Measurements from ENCODE around the gene ZEB2. TPM values are rescaled to one million over a fixed set of nuclear protein-coding genes. Genes with fewer than 3 reads are reported as not detected.
A peak's percentile ranks its signal among the peaks of the same experiment; 100 is the strongest.

Gene ZEB2
- total RNA-seq, 5 donors from 2014 or later (not counting 1 experiment from before 2014, with no cell fraction given), result 8.9 to 106 (median 23.7) TPM

- Mint-ChIP-seq H3K4me1 (peaks cover 7 to 72% (median 8%) of the 10 kb centered on the region in 3 donors), H3K9me3 (no peaks in the 10 kb centered on the region), H3K27me3 (peaks cover 33 to 48% of the 10 kb centered on the region in 2 donors), H3K27ac (peak overlapping the region in 1 of 2 donors; percentile 40), H3K36me3 (peaks cover 2% of the 10 kb centered on the region), H3K4me3 (no peak overlapping the region)
- ChIA-PET CTCF (interaction anchor here in 1 of 2 donors (0.7 to 1.2 kb wide), 2 partner anchors 126 to 178 kb away, joined by 3 to 4 read pairs; no protein-coding TSS in a partner anchor), POLR2A (interaction anchor here (0.5 to 0.8 kb wide), 4 partner anchors 10 to 171 kb away, joined by 3 to 5 read pairs (median 4); partner anchors contain the start of gene ZEB2 (in 1 of the 2))
- Histone ChIP-seq H3K36me3 (ENCODE audit: control insufficient read depth in 2 of 2, extremely low read depth in 1 of 2, insufficient read depth in 1 of 2, low read length in 1 of 2) (no peaks in the 10 kb centered on the region), H3K4me1 (ENCODE audit: control insufficient read depth in 1 of 2, extremely low read depth in 1 of 2, insufficient read depth in 2 of 2, low read length in 2 of 2) (peaks cover 0 to 43% of the 10 kb centered on the region in 2 experiments), H3K4me3 (ENCODE audit: control insufficient read depth in 1 of 2, extremely low read depth in 1 of 2, low read length in 1 of 2) (no peak overlapping the region), H3K27ac (ENCODE audit: low read length) (peak overlapping the region; percentile 78), H3K9me3 (no peaks in the 10 kb centered on the region), H3K27me3 (replicated peaks in 1 of 2; ENCODE audit: control insufficient read depth in 2 of 2, extremely low read depth in 1 of 2, insufficient read depth in 2 of 2, low read length in 1 of 2) (peaks cover 0 to 7% of the 10 kb centered on the region in 2 experiments)
- DNase-seq (no peak), ATAC-seq (replicated peaks in 1 of 4) (no peak)
- 86% methylated on average over 1 of the region's 10 CpGs for WGBS (ENCODE audit: insufficient coverage)
Observed at GRCh38 chr2:144509001-144509878, 10.7 kb downstream of the ZEB2 start.

- WGBS (ENCODE audit: insufficient coverage), result 53% methylated on average over 12 of the region's 15 CpGs
- H3K4me1 ChIP-seq (ENCODE audit: control insufficient read depth in 1 of 2, extremely low read depth in 1 of 2, insufficient read depth in 2 of 2, low read length in 2 of 2), result peaks cover 0 to 46% of the 10 kb centered on the region in 2 experiments
- POLR2A ChIA-PET, result interaction anchor here (0.5 to 1.4 kb wide), 7 partner anchors 11 to 861 kb away, joined by 3 to 9 read pairs (median 4); partner anchors contain the start of gene ZEB2 (in 1 of the 2)
- Mint-ChIP-seq H3K27me3 (peaks cover 25 to 39% of the 10 kb centered on the region in 2 donors), H3K4me1 (peaks cover 6 to 68% (median 8%) of the 10 kb centered on the region in 3 donors), H3K27ac (peak overlapping the region in 1 of 2 donors; percentile 40), H3K9me3 (no peaks in the 10 kb centered on the region), H3K36me3 (peaks cover 2% of the 10 kb centered on the region), H3K4me3 (no peak overlapping the region)
- no peaks in the 10 kb centered on the region for H3K36me3 ChIP-seq (ENCODE audit: control insufficient read depth in 2 of 2, extremely low read depth in 1 of 2, insufficient read depth in 1 of 2, low read length in 1 of 2)
- peak overlapping the region; percentile 78 for H3K27ac ChIP-seq (ENCODE audit: low read length)
- no peaks in the 10 kb centered on the region for H3K27me3 ChIP-seq (replicated peaks in 1 of 2; ENCODE audit: control insufficient read depth in 2 of 2, extremely low read depth in 1 of 2, insufficient read depth in 2 of 2, low read length in 1 of 2)
- ATAC-seq (replicated peaks in 1 of 4), result peak in 3 of 4 experiments; percentile 26 to 58 (median 38)
- peak in 11 of 35 experiments; percentile 23 to 71 (median 47) for DNase-seq
- CTCF ChIA-PET, result interaction anchor here in 1 of 2 donors (0.7 to 1.2 kb wide), 3 partner anchors 122 to 177 kb away, joined by 3 to 4 read pairs (median 4); no protein-coding TSS in a partner anchor
- H3K9me3 ChIP-seq, result no peaks in the 10 kb centered on the region
- H3K4me3 ChIP-seq (ENCODE audit: control insufficient read depth in 1 of 2, extremely low read depth in 1 of 2, low read length in 1 of 2), result no peak overlapping the region
Observed at GRCh38 chr2:144508172-144508851, 11.6 kb downstream of the ZEB2 start.

- H3K36me3 Mint-ChIP-seq, result peaks cover 2% of the 10 kb centered on the region
- H3K4me3 ChIP-seq (ENCODE audit: control insufficient read depth in 1 of 2, extremely low read depth in 1 of 2, low read length in 1 of 2), result no peak overlapping the region
- no peaks in the 10 kb centered on the region for H3K36me3 ChIP-seq (ENCODE audit: control insufficient read depth in 2 of 2, extremely low read depth in 1 of 2, insufficient read depth in 1 of 2, low read length in 1 of 2)
- 44% methylated on average over 2 of the region's 5 CpGs for WGBS (ENCODE audit: insufficient coverage)
- no peak overlapping the region for H3K27ac Mint-ChIP-seq
- no peak for ATAC-seq (replicated peaks in 1 of 4)
- H3K27me3 Mint-ChIP-seq, result peaks cover 18 to 32% of the 10 kb centered on the region in 2 donors
- H3K4me3 Mint-ChIP-seq, result no peak overlapping the region
- H3K9me3 ChIP-seq, result no peaks in the 10 kb centered on the region
- POLR2A ChIA-PET, result interaction anchor here in 1 of 2 donors (0.9 to 1.4 kb wide), 2 partner anchors 14 to 47 kb away, joined by 4 to 5 read pairs; no protein-coding TSS in a partner anchor
- H3K4me1 Mint-ChIP-seq, result peaks cover 6 to 62% (median 8%) of the 10 kb centered on the region in 3 donors
- H3K9me3 Mint-ChIP-seq, result no peaks in the 10 kb centered on the region
- H3K4me1 ChIP-seq (ENCODE audit: control insufficient read depth in 1 of 2, extremely low read depth in 1 of 2, insufficient read depth in 2 of 2, low read length in 2 of 2), result peaks cover 0 to 43% of the 10 kb centered on the region in 2 experiments
- no peaks in the 10 kb centered on the region for H3K27me3 ChIP-seq (replicated peaks in 1 of 2; ENCODE audit: control insufficient read depth in 2 of 2, extremely low read depth in 1 of 2, insufficient read depth in 2 of 2, low read length in 1 of 2)
- no peak for DNase-seq
- H3K27ac ChIP-seq (ENCODE audit: low read length), result peak overlapping the region; percentile 78
- CTCF ChIA-PET, result no interaction called here
Observed at GRCh38 chr2:144507441-144508171, 12.3 kb downstream of the ZEB2 start.

GRCh38 chr2:144505245-144505831 is 14.6 kb downstream of the ZEB2 start:
- H3K4me3 ChIP-seq (ENCODE audit: control insufficient read depth in 1 of 2, extremely low read depth in 1 of 2, low read length in 1 of 2), result no peak overlapping the region
- ATAC-seq (replicated peaks in 1 of 4) (peak; percentile 38 to 62 (median 57)), DNase-seq (peak in 13 of 35 experiments; percentile 12 to 69 (median 40))
- peaks cover 0 to 33% of the 10 kb centered on the region in 2 experiments for H3K4me1 ChIP-seq (ENCODE audit: control insufficient read depth in 1 of 2, extremely low read depth in 1 of 2, insufficient read depth in 2 of 2, low read length in 2 of 2)
- H3K36me3 Mint-ChIP-seq, result no peaks in the 10 kb centered on the region
- H3K27ac ChIP-seq (ENCODE audit: low read length), result peak overlapping the region; percentile 30
- no CpG with 5 or more reads among the region's 2 CpGs for WGBS (ENCODE audit: insufficient coverage)
- POLR2A ChIA-PET, result interaction anchor here in 1 of 2 donors (0.6 to 1.2 kb wide), 3 partner anchors 10 to 46 kb away, joined by 4 to 6 read pairs (median 5); no protein-coding TSS in a partner anchor
- H3K27me3 Mint-ChIP-seq, result peaks cover 6 to 11% of the 10 kb centered on the region in 2 donors
- no peak overlapping the region for H3K4me3 Mint-ChIP-seq
- no peaks in the 10 kb centered on the region for H3K9me3 Mint-ChIP-seq
- CTCF ChIA-PET, result no interaction called here
- H3K4me1 Mint-ChIP-seq, result peaks cover 0 to 43% (median 0%) of the 10 kb centered on the region in 3 donors
- H3K9me3 ChIP-seq, result no peaks in the 10 kb centered on the region
- no peaks in the 10 kb centered on the region for H3K36me3 ChIP-seq (ENCODE audit: control insufficient read depth in 2 of 2, extremely low read depth in 1 of 2, insufficient read depth in 1 of 2, low read length in 1 of 2)
- no peak overlapping the region for H3K27ac Mint-ChIP-seq
- H3K27me3 ChIP-seq (replicated peaks in 1 of 2; ENCODE audit: control insufficient read depth in 2 of 2, extremely low read depth in 1 of 2, insufficient read depth in 2 of 2, low read length in 1 of 2), result no peaks in the 10 kb centered on the region

GRCh38 chr2:144504218-144504641 is 15.7 kb downstream of the ZEB2 start:
- H3K4me3 Mint-ChIP-seq, result no peak overlapping the region

More at GRCh38 chr2:144504218-144504641, 15.7 kb downstream of the ZEB2 start:
- Mint-ChIP-seq H3K9me3 (no peaks in the 10 kb centered on the region), H3K27me3 (peaks cover 6 to 10% of the 10 kb centered on the region in 2 donors), H3K4me1 (peaks cover 0 to 38% (median 0%) of the 10 kb centered on the region in 3 donors), H3K36me3 (no peaks in the 10 kb centered on the region), H3K27ac (peak overlapping the region in 1 of 2 donors; percentile 60)
- Histone ChIP-seq H3K36me3 (ENCODE audit: control insufficient read depth in 2 of 2, extremely low read depth in 1 of 2, insufficient read depth in 1 of 2, low read length in 1 of 2) (no peaks in the 10 kb centered on the region), H3K27ac (ENCODE audit: low read length) (peak overlapping the region; percentile 31), H3K9me3 (no peaks in the 10 kb centered on the region), H3K4me3 (ENCODE audit: control insufficient read depth in 1 of 2, extremely low read depth in 1 of 2, low read length in 1 of 2) (no peak overlapping the region), H3K4me1 (ENCODE audit: control insufficient read depth in 1 of 2, extremely low read depth in 1 of 2, insufficient read depth in 2 of 2, low read length in 2 of 2) (peaks cover 0 to 23% of the 10 kb centered on the region in 2 experiments), H3K27me3 (replicated peaks in 1 of 2; ENCODE audit: control insufficient read depth in 2 of 2, extremely low read depth in 1 of 2, insufficient read depth in 2 of 2, low read length in 1 of 2) (no peaks in the 10 kb centered on the region)
- ChIA-PET CTCF (interaction anchor here in 1 of 2 donors (0.7 to 1.0 kb wide), 3 partner anchors 10 to 109 kb away, joined by 3 to 4 read pairs (median 3); no protein-coding TSS in a partner anchor), POLR2A (interaction anchor here in 1 of 2 donors (0.7 kb wide), 1 partner anchor 12 kb away, joined by 7 read pairs; no protein-coding TSS in a partner anchor)
- 78% methylated on average over 3 of the region's 6 CpGs for WGBS (ENCODE audit: insufficient coverage)
- no peak for ATAC-seq (replicated peaks in 1 of 4)
- DNase-seq, result no peak

All from T-cell (primary cell).